Aorta (tissue), 5 donors: ENCODE data around the gene TMEM14C. TPM values are rescaled to one million over a fixed set of nuclear protein-coding genes. Genes with fewer than 3 reads are reported as not detected.

Experiments used
- ATAC-seq: fragments of 200-7000 bp; cut with Tn5 transposase; one replicate; pipeline ENCODE4 v1.9.1; 2022; ENCODE audit warnings: moderate library complexity; ENCODE audit not compliant: low FRiP score
- DNase-seq, 2 donors: peaks; one replicate each; pipeline ENCODE4 v3.0.0-alpha.2; 2020
- H3K27ac ChIP-seq, 2 donors: one replicate each; pipeline ENCODE4 v1.5.1; 2013; ENCODE audit warnings: low read length in 2 of 2, mild to moderate bottlenecking in 2 of 2, moderate library complexity in 2 of 2, control low read depth in 1 of 2, inconsistent platforms in 1 of 2, low read depth in 1 of 2
- H3K27me3 ChIP-seq, 2 donors: one replicate each; pipeline ENCODE4 v1.6.1; 2013; ENCODE audit warnings: control low read depth in 1 of 2, low read length in 1 of 2, mild to moderate bottlenecking in 1 of 2, moderate library complexity in 1 of 2; ENCODE audit not compliant: insufficient read depth in 2 of 2, control insufficient read depth in 1 of 2
- H3K36me3 ChIP-seq, 2 donors: one replicate each; pipeline ENCODE4 v1.6.1; 2013; ENCODE audit warnings: control low read depth in 1 of 2, low read length in 1 of 2, mild to moderate bottlenecking in 1 of 2; ENCODE audit not compliant: insufficient read depth in 2 of 2, control insufficient read depth in 1 of 2
- H3K4me1 ChIP-seq, 2 donors: one replicate each; pipeline ENCODE4 v1.6.1; 2013; ENCODE audit warnings: low read length in 2 of 2, control low read depth in 1 of 2, mild to moderate bottlenecking in 1 of 2, moderate library complexity in 1 of 2; ENCODE audit not compliant: insufficient read depth in 2 of 2, control insufficient read depth in 1 of 2
- H3K4me3 ChIP-seq, 2 donors: one replicate each; pipeline ENCODE4 v1.5.1; 2013; ENCODE audit warnings: low read length in 2 of 2, control low read depth in 1 of 2, mild to moderate bottlenecking in 1 of 2
- H3K9me3 ChIP-seq: one replicate; pipeline ENCODE4 v1.6.1; 2013; ENCODE audit warnings: mild to moderate bottlenecking, low read length; ENCODE audit not compliant: control insufficient read depth
- WGBS, 2 donors: extraction: QIAGEN DNeasy Blood & Tissue Kit; methylation state at CpG; one replicate each; pipeline ENCODE4 v1.1.7; 2013; 5-methylcytosine and 5-hydroxymethylcytosine counted together
- intact Hi-C, 2 donors: fragments of 100-400 bp; cut with DNase I; formaldehyde crosslinking; loops; one replicate each; pipeline versions ENCODE4 v1.14.2 to v1.15.0; 2022
- polyA plus RNA-seq, 2 donors: library from polyadenylated mRNA; stranded (reverse); fragments of 200-250 nt; gene quantifications; one replicate each; pipeline ENCODE4 v1.2.3, GENCODE V29; 2013
- total RNA-seq, 2 donors: library from RNA; stranded (reverse); fragmentation: NEBNext Ultra II Directional; extraction: Animal tissue kit (Norgen Biotek cat#: 25700); gene quantifications; one replicate each; pipeline ENCODE4 v1.2.1, GENCODE V29; 2021
- donor health status: healthy with polysubstance abuse.
- donor health status: Bipolar disorder and iron deficiency.
- donor health status: DM: no; HTN: no; CAD: no.
- donor health status: DM: no; HTN: no; CAD: no.
- donor health status: DM: yes; HTN: yes; CAD: no.

TMEM14C gene
- total and polyA plus RNA-seq, 4 donors = 72.8 to 192 (median 122) TPM

DNA sequence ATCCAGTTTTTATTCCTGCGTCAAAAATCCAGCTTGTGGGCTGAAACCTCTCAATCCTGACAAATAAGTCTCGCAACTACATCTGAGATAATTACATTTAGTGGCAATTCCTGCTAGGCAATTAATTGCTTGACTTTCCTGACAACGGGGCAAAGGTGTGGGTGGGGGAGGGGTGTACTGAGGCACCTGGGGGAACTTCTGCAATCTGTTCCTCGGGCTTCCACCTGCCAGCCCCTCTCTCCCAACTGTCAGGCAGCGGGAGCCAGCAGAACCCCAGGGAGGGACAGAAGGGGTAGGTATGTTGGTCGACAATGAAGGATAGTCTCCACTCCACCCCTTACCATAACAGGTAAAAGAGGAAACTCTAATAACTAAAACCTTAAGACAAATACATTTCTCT lies 35.3 kb upstream of the TMEM14C start:
- H3K9me3 ChIP-seq = no peaks in the 10 kb centered on the region
- no peaks in the 10 kb centered on the region for H3K4me1 ChIP-seq
- 33 to 41% methylated on average over 6 of the region's 6 CpGs for WGBS, 2 donors
- H3K27ac ChIP-seq = no peak overlapping the region
- no peak for ATAC-seq
- H3K4me3 ChIP-seq = no peak overlapping the region
- intact Hi-C loops = no loop called here
- DNase-seq = no peak
- no peaks in the 10 kb centered on the region for H3K36me3 ChIP-seq
- no peaks in the 10 kb centered on the region for H3K27me3 ChIP-seq

- 60 to 68% methylated on average over 15 of the region's 15 CpGs for WGBS, 2 donors
- Histone ChIP-seq H3K27me3 (no peaks in the 10 kb centered on the region), H3K27ac (no peak overlapping the region), H3K4me1 (no peaks in the 10 kb centered on the region), H3K36me3 (no peaks in the 10 kb centered on the region), H3K4me3 (no peak overlapping the region), H3K9me3 (no peaks in the 10 kb centered on the region)
- DNase-seq (no peak), ATAC-seq (no peak)
- intact Hi-C loops = loop anchor here in 1 of 2 donors (10.0 kb wide), 1 partner anchor 176 kb away; no protein-coding TSS in a partner anchor
Measured at GRCh38 chr6:10690651-10691445, 32.0 kb upstream of the TMEM14C start.

GRCh38 chr6:10692965-10693538 lies 29.8 kb upstream of the TMEM14C start:
- WGBS, 2 donors = 95% methylated on average over 8 of the region's 8 CpGs
- Histone ChIP-seq H3K36me3 (no peaks in the 10 kb centered on the region), H3K4me3 (no peak overlapping the region), H3K9me3 (no peaks in the 10 kb centered on the region), H3K27ac (no peak overlapping the region), H3K27me3 (no peaks in the 10 kb centered on the region), H3K4me1 (no peaks in the 10 kb centered on the region)
- intact Hi-C loops = loop anchor here in 1 of 2 donors (10.0 kb wide), 1 partner anchor 178 kb away; no protein-coding TSS in a partner anchor
- DNase-seq (no peak), ATAC-seq (no peak)

DNA sequence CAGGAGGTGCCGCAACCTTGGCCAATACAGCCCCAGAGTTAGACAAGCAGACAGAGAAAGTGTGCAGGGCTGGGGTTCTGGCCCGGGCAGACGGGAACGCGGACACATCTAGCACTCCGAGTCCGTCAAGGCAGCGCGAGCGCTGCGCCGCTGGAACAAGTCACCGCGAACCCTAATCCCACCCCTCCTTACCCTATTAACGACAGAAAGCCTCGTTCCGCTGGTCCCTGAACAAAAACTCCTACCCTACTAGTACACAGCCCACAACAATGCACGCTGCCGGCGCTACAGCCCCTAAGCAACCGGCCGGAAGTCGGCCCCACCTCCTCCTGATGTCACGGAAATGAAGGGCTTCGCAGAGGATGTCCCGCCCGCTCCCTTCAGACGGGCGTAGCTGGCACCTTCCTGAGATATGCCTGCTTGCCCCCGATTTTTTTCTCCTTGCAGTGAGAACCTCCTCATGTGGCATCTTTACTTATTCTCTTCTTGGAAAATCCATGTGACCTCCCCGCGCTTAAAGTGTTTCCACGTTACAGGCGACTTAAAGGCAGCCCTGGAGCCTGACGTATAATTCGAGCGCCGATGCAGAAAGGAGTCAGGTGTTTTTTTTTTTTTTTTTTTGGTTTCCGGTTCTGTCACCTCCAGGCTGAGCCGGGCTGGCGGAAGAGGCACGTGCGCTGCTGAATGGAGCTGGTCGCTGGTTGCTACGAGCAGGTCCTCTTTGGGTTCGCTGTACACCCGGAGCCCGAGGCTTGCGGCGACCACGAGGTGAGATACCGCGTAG lies 28.4 kb upstream of the TMEM14C start, which contains the start of the genes C6orf52 and PAK1IP1:
C6orf52 (minus strand) TSS at position 315 of the 784 bp plus-strand sequence. CDS start 7,066 bp downstream, outside the sequence.
PAK1IP1 (plus strand) TSS at position 671 of the 784 bp plus-strand sequence; CDS start at position 685, 14 bp downstream.
- intact Hi-C loops = loop anchor here (1.0 to 10.0 kb wide), 3 partner anchors 28 to 184 kb away; partner anchors contain the start of gene TMEM14C (in 1 of the 2)
- Histone ChIP-seq H3K27ac (peak within 1 kb of the TSS; percentile 72 to 86), H3K9me3 (no peaks in the 10 kb centered on the region), H3K27me3 (no peaks in the 10 kb centered on the region), H3K36me3 (peaks cover 0 to 2% of the 10 kb centered on the region in 2 donors), H3K4me3 (peak within 1 kb of the TSS; percentile 77 to 95), H3K4me1 (no peaks in the 10 kb centered on the region)
- peak; percentile 96 to 97 for DNase-seq
- peak; percentile 99 for ATAC-seq
- WGBS, 2 donors = 0% methylated on average over 53 of the region's 53 CpGs

DNA sequence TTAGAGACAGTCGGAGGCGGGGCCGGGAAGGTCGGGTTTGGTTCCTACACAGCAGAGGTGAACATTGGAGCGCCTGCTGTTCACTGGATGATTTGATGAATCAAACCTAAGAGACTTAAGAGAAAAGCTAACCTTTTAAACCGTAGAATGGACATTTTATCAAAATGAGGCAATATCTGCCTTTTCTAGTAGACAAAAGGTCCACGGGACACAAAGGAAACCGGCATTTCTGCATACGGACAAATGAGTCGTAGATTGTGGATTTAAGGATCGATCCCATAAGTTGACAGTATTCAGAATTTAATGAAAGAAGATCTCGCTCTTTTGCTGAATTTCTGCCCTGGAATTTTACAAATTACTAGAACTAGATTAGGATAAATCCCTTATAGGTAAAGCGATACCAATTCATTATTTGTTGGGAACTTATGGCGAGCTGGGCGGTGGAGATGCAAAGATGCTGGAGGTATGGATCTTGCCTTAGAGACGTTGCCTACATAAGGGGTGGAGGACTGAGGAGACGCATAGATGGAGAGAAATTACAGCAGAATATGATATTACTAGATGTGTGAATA lies 27.7 kb upstream of the TMEM14C start:
- Histone ChIP-seq H3K9me3 (no peaks in the 10 kb centered on the region), H3K4me1 (no peaks in the 10 kb centered on the region), H3K27ac (peak overlapping the region in 1 of 2 donors; percentile 86), H3K36me3 (peaks cover 0 to 2% of the 10 kb centered on the region in 2 donors), H3K27me3 (no peaks in the 10 kb centered on the region), H3K4me3 (peak overlapping the region; percentile 51 to 77)
- ATAC-seq (no peak), DNase-seq (no peak)
- WGBS, 2 donors = 1% methylated on average over 17 of the region's 17 CpGs
- intact Hi-C loops = loop anchor here (2.0 to 10.0 kb wide), 2 partner anchors 28 to 180 kb away; partner anchors contain the start of gene TMEM14C (in 1 of the 2)

- no peaks in the 10 kb centered on the region for H3K27me3 ChIP-seq
- DNase-seq (no peak), ATAC-seq (no peak)
- no peaks in the 10 kb centered on the region for H3K4me1 ChIP-seq
- H3K36me3 ChIP-seq = peaks cover 0 to 2% of the 10 kb centered on the region in 2 donors
- no peaks in the 10 kb centered on the region for H3K9me3 ChIP-seq
- intact Hi-C loops = loop anchor here in 1 of 2 donors (10.0 kb wide), 1 partner anchor 182 kb away; no protein-coding TSS in a partner anchor
- 96 to 97% methylated on average over 4 of the region's 4 CpGs for WGBS, 2 donors
- H3K27ac ChIP-seq = no peak overlapping the region
- no peak overlapping the region for H3K4me3 ChIP-seq
Measured at GRCh38 chr6:10696655-10697054, 26.2 kb upstream of the TMEM14C start.

DNA sequence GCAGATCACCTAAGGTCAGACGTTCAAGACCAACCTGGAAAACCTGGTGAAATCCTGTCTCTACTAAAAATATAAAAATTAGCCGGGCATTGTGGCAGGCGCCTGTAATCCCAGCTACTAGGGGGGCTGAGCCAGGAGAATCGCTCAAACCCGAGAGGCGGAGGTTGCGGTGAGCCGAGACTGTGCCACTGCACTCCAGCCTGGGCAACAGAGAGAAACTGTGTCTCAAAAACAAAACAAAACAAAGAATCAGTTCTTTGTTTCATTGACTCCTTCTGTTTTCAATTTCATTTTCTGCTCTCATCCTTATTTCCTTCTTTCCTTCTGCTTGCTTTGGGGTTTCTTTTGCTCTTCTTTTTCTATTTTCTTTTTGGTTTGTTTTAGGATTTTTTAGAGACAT lies 8.9 kb upstream of the TMEM14C start:
- intact Hi-C loops = no loop called here

More for the DNA sequence above, 8.9 kb upstream of the TMEM14C start:
- Histone ChIP-seq H3K36me3 (peaks cover 0 to 3% of the 10 kb centered on the region in 2 donors), H3K4me3 (no peak overlapping the region), H3K9me3 (no peaks in the 10 kb centered on the region), H3K27me3 (no peaks in the 10 kb centered on the region), H3K27ac (no peak overlapping the region), H3K4me1 (no peaks in the 10 kb centered on the region)
- ATAC-seq (no peak), DNase-seq (no peak)
- 84 to 85% methylated on average over 8 of the region's 8 CpGs for WGBS, 2 donors
